HepG2 (cell line): ENCODE data around the gene RDH11. TPM values are rescaled to one million over a fixed set of nuclear protein-coding genes. Genes with fewer than 3 reads are reported as not detected.

ENCODE experiments used
- ASH2L ChIP-seq: fragments of 300-600, 200-600 bp; sonication (generic); IDR thresholded peaks from 2 replicates; pipeline ENCODE4 v1.7.0; 2017; ENCODE audit warnings: low read depth, mild to moderate bottlenecking, moderate library complexity, mixed read lengths, low read length; ENCODE audit not compliant: insufficient read length
- FLYWCH1 ChIP-seq: sonication (generic); formaldehyde crosslinking; IDR thresholded peaks from 2 replicates; pipeline ENCODE4 v1.8.1; 2023; ENCODE audit warnings: mild to moderate bottlenecking, missing genetic modification reagents
- FOXC1 ChIP-seq: sonication (generic); formaldehyde crosslinking; IDR thresholded peaks from 2 replicates; pipeline ENCODE4 v1.8.0; 2022; ENCODE audit warnings: mild to moderate bottlenecking, missing genetic modification reagents, borderline replicate concordance
- HNF4G ChIP-seq, 2 experiments: sonication (generic) in 1 of 2; formaldehyde crosslinking in 1 of 2; IDR thresholded peaks; 2 replicates each; pipeline versions ENCODE4 v1.4.0 to v1.6.1; 2011 to 2020; ENCODE audit warnings: borderline replicate concordance in 2 of 2, low read depth in 2 of 2, mild to moderate bottlenecking in 2 of 2, low read length in 1 of 2, missing genetic modification reagents in 1 of 2, moderate library complexity in 1 of 2
- ISX ChIP-seq: sonication (generic); formaldehyde crosslinking; conservative IDR thresholded peaks from 2 replicates; pipeline ENCODE4 v1.5.0; 2020; ENCODE audit warnings: missing genetic modification reagents
- KAT2B ChIP-seq: fragments of 150-350 bp; IDR thresholded peaks from 2 replicates; pipeline ENCODE4 v1.6.1; 2014; ENCODE audit warnings: low read depth, low read length, borderline replicate concordance
- MYC ChIP-seq: sonication (generic); formaldehyde crosslinking; IDR thresholded peaks from 2 replicates; pipeline ENCODE4 v1.9.0; 2021; ENCODE audit warnings: missing genetic modification reagents, borderline replicate concordance
- NFE2L1 ChIP-seq: sonication (generic); formaldehyde crosslinking; IDR thresholded peaks from 2 replicates; pipeline ENCODE4 v1.4.0; 2020; ENCODE audit warnings: missing genetic modification reagents, mild to moderate bottlenecking, borderline replicate concordance
- NONO ChIP-seq, 2 experiments: fragments of 450-650 bp in 1 of 2; sonication (generic) in 1 of 2; formaldehyde crosslinking in 1 of 2; IDR thresholded peaks in 1 of 2; conservative IDR thresholded peaks in 1 of 2; 2 replicates each; pipeline versions ENCODE4 v1.6.1 to v1.8.0; 2017 to 2022; ENCODE audit warnings: mild to moderate bottlenecking in 1 of 2, missing genetic modification reagents in 1 of 2, moderate library complexity in 1 of 2
- NRL ChIP-seq: sonication (generic); formaldehyde crosslinking; IDR thresholded peaks from 2 replicates; pipeline ENCODE4 v1.5.0; 2020; ENCODE audit warnings: missing genetic modification reagents, mild to moderate bottlenecking, moderate library complexity, borderline replicate concordance
- POLR2A ChIP-seq, 2 experiments: IDR thresholded peaks; 2 replicates each; pipeline ENCODE4 v1.6.1; 2011; ENCODE audit warnings: low read depth in 2 of 2, low read length in 2 of 2, mild to moderate bottlenecking in 1 of 2, moderate library complexity in 1 of 2; ENCODE audit not compliant: insufficient read depth in 1 of 2
- PTBP1 ChIP-seq: fragments of 200-400 bp; formaldehyde crosslinking; IDR thresholded peaks from 2 replicates; pipeline ENCODE4 v1.6.1; 2018; ENCODE audit warnings: low read length, low read depth; ENCODE audit not compliant: poor library complexity, severe bottlenecking
- SRF ChIP-seq: IDR thresholded peaks from 2 replicates; pipeline ENCODE4 v1.6.1; 2011; ENCODE audit warnings: mild to moderate bottlenecking, low read depth, low read length, moderate library complexity
- TAF1 ChIP-seq: sonication (generic); formaldehyde crosslinking; IDR thresholded peaks from 2 replicates; pipeline ENCODE4 v1.4.0; 2020; ENCODE audit warnings: missing genetic modification reagents
- ZC3H13 ChIP-seq: sonication (generic); formaldehyde crosslinking; IDR thresholded peaks from 2 replicates; pipeline ENCODE4 v1.8.1; 2023; ENCODE audit warnings: mild to moderate bottlenecking, missing genetic modification reagents, moderate library complexity
- ZFP36L1 ChIP-seq: sonication (generic); formaldehyde crosslinking; IDR thresholded peaks from 2 replicates; pipeline ENCODE4 v1.8.0; 2022; ENCODE audit warnings: mild to moderate bottlenecking, missing genetic modification reagents, moderate library complexity
- ZFP41 ChIP-seq: sonication (generic); formaldehyde crosslinking; IDR thresholded peaks from 2 replicates; pipeline ENCODE4 v1.4.0; 2020; ENCODE audit warnings: mild to moderate bottlenecking, missing genetic modification reagents, borderline replicate concordance
- ZFX ChIP-seq: sonication (generic); formaldehyde crosslinking; IDR thresholded peaks from 2 replicates; pipeline ENCODE4 v1.4.0; 2020; ENCODE audit warnings: mild to moderate bottlenecking, low read depth, missing genetic modification reagents, moderate library complexity
- ZFY ChIP-seq: sonication (generic); formaldehyde crosslinking; IDR thresholded peaks from 2 replicates; pipeline ENCODE4 v1.4.0; 2020; ENCODE audit warnings: missing genetic modification reagents
- ZMYM4 ChIP-seq: sonication (generic); formaldehyde crosslinking; IDR thresholded peaks from 2 replicates; pipeline ENCODE4 v1.8.1; 2023; ENCODE audit warnings: mild to moderate bottlenecking, missing genetic modification reagents
- ZNF264 ChIP-seq: sonication (generic); formaldehyde crosslinking; IDR thresholded peaks from 2 replicates; pipeline ENCODE4 v1.4.0; 2020; ENCODE audit warnings: missing genetic modification reagents
- ZNF451 ChIP-seq: sonication (generic); formaldehyde crosslinking; IDR thresholded peaks from 2 replicates; pipeline ENCODE4 v1.5.0; 2020; ENCODE audit warnings: mild to moderate bottlenecking, missing genetic modification reagents
- ZNF543 ChIP-seq: sonication (generic); formaldehyde crosslinking; IDR thresholded peaks from 2 replicates; pipeline ENCODE4 v1.4.0; 2020; ENCODE audit warnings: mild to moderate bottlenecking, missing genetic modification reagents
- ZNF546 ChIP-seq: sonication (generic); formaldehyde crosslinking; conservative IDR thresholded peaks from 2 replicates; pipeline ENCODE4 v1.8.1; 2023; ENCODE audit warnings: mild to moderate bottlenecking, missing genetic modification reagents
- ZNF614 ChIP-seq: IDR thresholded peaks from 2 replicates; pipeline ENCODE4 v1.6.1; 2018; ENCODE audit warnings: missing biosample characterization, missing genetic modification reagents, inconsistent platforms, borderline replicate concordance
- ZNF660 ChIP-seq: sonication (generic); formaldehyde crosslinking; IDR thresholded peaks from 2 replicates; pipeline ENCODE4 v1.5.1; 2020; ENCODE audit warnings: mild to moderate bottlenecking, low read depth, missing genetic modification reagents, borderline replicate concordance
- ZSCAN21 ChIP-seq: sonication (generic); formaldehyde crosslinking; IDR thresholded peaks from 2 replicates; pipeline ENCODE4 v1.8.0; 2022; ENCODE audit warnings: mild to moderate bottlenecking, missing genetic modification reagents, moderate library complexity, borderline replicate concordance
- ZSCAN29 ChIP-seq: sonication (generic); formaldehyde crosslinking; conservative IDR thresholded peaks from 2 replicates; pipeline ENCODE4 v1.4.0; 2020; ENCODE audit warnings: mild to moderate bottlenecking, missing genetic modification reagents
- ZZZ3 ChIP-seq: sonication (generic); formaldehyde crosslinking; IDR thresholded peaks from 2 replicates; pipeline ENCODE4 v1.4.0; 2020; ENCODE audit warnings: missing genetic modification reagents, mild to moderate bottlenecking, borderline replicate concordance
- polyA plus RNA-seq, 8 experiments: library from polyadenylated mRNA; depleted of rRNA in 3 of 8; stranded (reverse) in 7 of 8; unstranded in 1 of 8; fragments of >200 nt; fragmentation: Illumina TruSeq in 4 of 8; extraction: Trizol in 4 of 8; gene quantifications; 2 replicates each; pipeline versions ENCODE4 v1.2.1 to v1.2.3, GENCODE V29; 2011 to 2016; ENCODE audit warnings: low read depth in 4 of 8, missing spikeins in 1 of 8, mixed read lengths in 1 of 8; ENCODE audit not compliant: insufficient read depth in 1 of 8
- total RNA-seq, 5 experiments: library from RNA; depleted of rRNA; stranded (reverse); fragments of >200 nt; fragmentation: Illumina TruSeq; extraction: Trizol; gene quantifications; 2 replicates each; pipeline ENCODE4 v1.2.3, GENCODE V29; 2016; ENCODE audit warnings: low read depth in 1 of 5
- TF ChIP-seq, protein P1 (sequence below): sonication (generic); formaldehyde crosslinking; IDR thresholded peaks from 2 replicates; pipeline ENCODE4 v1.8.1; 2023; ENCODE audit warnings: missing genetic modification reagents, mild to moderate bottlenecking, borderline replicate concordance
- TF ChIP-seq, protein P2 (sequence below), 2 experiments: fragments of 450-650 bp in 1 of 2; sonication (generic) in 1 of 2; formaldehyde crosslinking; IDR thresholded peaks; 2 replicates each; pipeline versions ENCODE4 v1.5.0 to v1.8.0; 2020 to 2022; ENCODE audit warnings: mild to moderate bottlenecking in 1 of 2, missing genetic modification reagents in 1 of 2

The RDH11 gene
- total and polyA plus RNA-seq, 2 of the 13 experiments (the other 11 are each of a cell fraction or from before 2014, with no cell fraction given): 106 to 131 TPM

DNA sequence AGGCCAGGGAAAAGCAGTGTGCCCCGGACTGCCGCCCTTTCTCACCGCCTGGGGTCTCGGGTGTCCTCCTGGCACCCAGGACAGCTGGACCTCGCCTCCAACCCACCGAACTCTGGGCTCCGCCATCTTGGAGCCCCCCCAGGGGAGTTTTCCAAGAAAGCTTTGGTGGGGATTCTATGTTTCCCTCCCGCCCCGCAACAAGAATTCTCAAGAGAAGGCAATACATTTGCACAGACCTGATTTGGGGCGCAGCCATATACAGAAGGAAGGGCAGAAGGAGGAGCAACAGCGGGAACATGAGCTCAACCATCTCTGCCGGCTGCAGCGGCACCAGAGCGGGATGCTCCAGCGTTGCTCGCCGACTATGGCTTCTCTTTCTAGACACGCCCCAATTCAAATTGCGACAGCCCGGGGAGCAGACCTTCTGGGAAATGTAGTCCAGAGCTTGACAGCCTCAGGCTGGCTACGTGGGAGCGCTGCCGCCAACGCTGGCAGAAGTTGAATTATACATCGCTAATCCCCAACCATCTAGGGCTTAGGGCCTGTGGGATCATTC, at the start of gene RDH11 (continued):
- peak; percentile 42 for TF ChIP-seq ZFX (CRISPR knock-in tag)
- TF ChIP-seq, protein P1, sequence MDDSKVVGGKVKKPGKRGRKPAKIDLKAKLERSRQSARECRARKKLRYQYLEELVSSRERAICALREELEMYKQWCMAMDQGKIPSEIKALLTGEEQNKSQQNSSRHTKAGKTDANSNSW (CRISPR knock-in tag): peak; percentile 52; the same call in 1 of the 2 replicates
- no peak; the same call in 1 of the 2 replicates for TF ChIP-seq NRL (CRISPR knock-in tag)
- no peak for TF ChIP-seq ZNF660 (CRISPR knock-in tag)
- TF ChIP-seq ZSCAN29: 0 out of 2 replicates have a peak, but pooled peaks have one; percentile 31
- no peak for TF ChIP-seq PTBP1
- peak; percentile 68 for TF ChIP-seq TAF1
- no peak for TF ChIP-seq ZFP41 (CRISPR knock-in tag)
- TF ChIP-seq ISX (CRISPR knock-in tag): no peak
- TF ChIP-seq ZZZ3: no peak
- no peak for TF ChIP-seq HNF4G (IDR thresholded peaks at IDR 0.05; ENCODE audit: borderline replicate concordance, low read depth, low read length)
- no peak for TF ChIP-seq HNF4G (CRISPR knock-in tag; IDR thresholded peaks at IDR 0.05; ENCODE audit: borderline replicate concordance, low read depth)
- peak; percentile 97 to 98 for TF ChIP-seq POLR2A (IDR thresholded peaks at IDR 0.05; ENCODE audit: insufficient read depth in 1 of 2, low read depth in 2 of 2, low read length in 2 of 2)
- no peak for TF ChIP-seq FLYWCH1 (CRISPR knock-in tag)
- peak; percentile 67; the same call in 1 of the 2 replicates for TF ChIP-seq FOXC1 (CRISPR knock-in tag)
- peak; percentile 60; the same call in 1 of the 2 replicates for TF ChIP-seq ZFP36L1 (CRISPR knock-in tag)
- no peak for TF ChIP-seq KAT2B
- no peak for TF ChIP-seq SRF
- no peak for TF ChIP-seq ZC3H13 (CRISPR knock-in tag)
- peak; percentile 42; the same call in 1 of the 2 replicates for TF ChIP-seq ZNF614
- peak; percentile 68 for TF ChIP-seq ASH2L
- TF ChIP-seq MYC: peak; percentile 52; the same call in 1 of the 2 replicates
- TF ChIP-seq, protein P2, sequence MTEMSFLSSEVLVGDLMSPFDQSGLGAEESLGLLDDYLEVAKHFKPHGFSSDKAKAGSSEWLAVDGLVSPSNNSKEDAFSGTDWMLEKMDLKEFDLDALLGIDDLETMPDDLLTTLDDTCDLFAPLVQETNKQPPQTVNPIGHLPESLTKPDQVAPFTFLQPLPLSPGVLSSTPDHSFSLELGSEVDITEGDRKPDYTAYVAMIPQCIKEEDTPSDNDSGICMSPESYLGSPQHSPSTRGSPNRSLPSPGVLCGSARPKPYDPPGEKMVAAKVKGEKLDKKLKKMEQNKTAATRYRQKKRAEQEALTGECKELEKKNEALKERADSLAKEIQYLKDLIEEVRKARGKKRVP (CRISPR knock-in tag; IDR thresholded peaks at IDR 0.05): peak in 1 of 2 experiments; percentile 83; a peak in 2 of 4 replicates
- TF ChIP-seq ZNF546 (CRISPR knock-in tag): no peak
- peak; percentile 44 for TF ChIP-seq ZFY (CRISPR knock-in tag)
- 0 out of 2 replicates have a peak, but pooled peaks have one; percentile 16 for TF ChIP-seq NFE2L1 (CRISPR knock-in tag)
- peak; percentile 38 for TF ChIP-seq ZMYM4 (CRISPR knock-in tag)
- TF ChIP-seq ZSCAN21 (CRISPR knock-in tag): peak; percentile 67; the same call in 1 of the 2 replicates
- TF ChIP-seq ZNF264 (CRISPR knock-in tag): no peak
- TF ChIP-seq ZNF451: no peak
- TF ChIP-seq NONO (IDR thresholded peaks at IDR 0.05): no peak
- 0 out of 2 replicates have a peak, but pooled peaks have one; percentile 3 for TF ChIP-seq NONO (CRISPR knock-in tag; conservative IDR thresholded peaks at IDR 0.05)
- peak; percentile 80 for TF ChIP-seq ZNF543 (CRISPR knock-in tag)
